ENCODE results near the gene KAT2B.

Gene KAT2B

GRCh38 chr3:20056725-20057611, 16.7 kb downstream of the KAT2B start:
- TF ChIP-seq, protein P1, sequence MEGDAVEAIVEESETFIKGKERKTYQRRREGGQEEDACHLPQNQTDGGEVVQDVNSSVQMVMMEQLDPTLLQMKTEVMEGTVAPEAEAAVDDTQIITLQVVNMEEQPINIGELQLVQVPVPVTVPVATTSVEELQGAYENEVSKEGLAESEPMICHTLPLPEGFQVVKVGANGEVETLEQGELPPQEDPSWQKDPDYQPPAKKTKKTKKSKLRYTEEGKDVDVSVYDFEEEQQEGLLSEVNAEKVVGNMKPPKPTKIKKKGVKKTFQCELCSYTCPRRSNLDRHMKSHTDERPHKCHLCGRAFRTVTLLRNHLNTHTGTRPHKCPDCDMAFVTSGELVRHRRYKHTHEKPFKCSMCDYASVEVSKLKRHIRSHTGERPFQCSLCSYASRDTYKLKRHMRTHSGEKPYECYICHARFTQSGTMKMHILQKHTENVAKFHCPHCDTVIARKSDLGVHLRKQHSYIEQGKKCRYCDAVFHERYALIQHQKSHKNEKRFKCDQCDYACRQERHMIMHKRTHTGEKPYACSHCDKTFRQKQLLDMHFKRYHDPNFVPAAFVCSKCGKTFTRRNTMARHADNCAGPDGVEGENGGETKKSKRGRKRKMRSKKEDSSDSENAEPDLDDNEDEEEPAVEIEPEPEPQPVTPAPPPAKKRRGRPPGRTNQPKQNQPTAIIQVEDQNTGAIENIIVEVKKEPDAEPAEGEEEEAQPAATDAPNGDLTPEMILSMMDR (IDR thresholded peaks at IDR 0.05; ENCODE audit: low read depth, low read length) = no peak
- H3K4me3 ChIP-seq (ENCODE audit: low read depth, low read length) = no peak overlapping the region
- DNase-seq (ENCODE audit: low read depth, low spot score) = peak; percentile 52
- in situ Hi-C loops (cut with HindIII; ENCODE audit: low sequenced_read_pairs) = no loop called here

DNA sequence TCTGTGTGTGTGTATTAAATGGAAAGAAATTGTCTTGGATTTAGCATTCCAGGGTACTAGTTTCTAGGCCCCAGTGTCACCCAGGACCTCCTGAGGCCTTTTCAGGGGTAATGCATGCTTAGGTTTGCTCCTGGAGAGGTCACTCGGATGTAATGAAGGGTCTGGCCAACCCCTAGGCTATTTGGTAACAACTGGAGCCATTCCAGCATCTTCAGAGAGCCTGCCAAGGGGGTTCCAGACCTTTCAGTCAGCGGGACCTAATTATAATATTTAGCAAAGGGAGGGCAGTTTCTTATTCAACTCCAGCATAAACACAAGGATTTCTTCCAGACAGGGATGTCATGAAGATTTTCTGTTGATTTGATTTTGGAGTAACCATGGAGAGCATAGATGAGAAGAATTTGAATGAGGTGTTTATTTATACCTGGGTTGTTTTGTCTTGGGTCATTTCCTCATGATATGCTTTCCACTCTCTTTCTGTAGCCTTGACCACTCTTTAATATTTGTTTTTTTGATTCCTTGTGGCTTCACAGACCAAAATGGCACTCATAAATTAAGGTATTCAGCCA, 17.4 kb downstream of the KAT2B start:
- DNase-seq (ENCODE audit: low read depth, low spot score) = no peak
- in situ Hi-C loops (cut with HindIII; ENCODE audit: low sequenced_read_pairs) = no loop called here
- TF ChIP-seq, protein P1 (IDR thresholded peaks at IDR 0.05; ENCODE audit: low read depth, low read length) = no peak
- H3K4me3 ChIP-seq (ENCODE audit: low read depth, low read length) = no peak overlapping the region

- DNase-seq (ENCODE audit: low read depth, low spot score) = no peak
- H3K4me3 ChIP-seq (ENCODE audit: low read depth, low read length) = no peak overlapping the region
- in situ Hi-C loops (cut with HindIII; ENCODE audit: low sequenced_read_pairs) = no loop called here
- TF ChIP-seq, protein P1 (IDR thresholded peaks at IDR 0.05; ENCODE audit: low read depth, low read length) = no peak
Measured at GRCh38 chr3:20059929-20060328, 19.7 kb downstream of the KAT2B start.

- H3K4me3 ChIP-seq (ENCODE audit: low read depth, low read length) = no peak overlapping the region
- TF ChIP-seq, protein P1 (IDR thresholded peaks at IDR 0.05; ENCODE audit: low read depth, low read length) = no peak
- in situ Hi-C loops (cut with HindIII; ENCODE audit: low sequenced_read_pairs) = no loop called here
- DNase-seq (ENCODE audit: low read depth, low spot score) = no peak
Measured at GRCh38 chr3:20060974-20061685, 20.9 kb downstream of the KAT2B start.

- TF ChIP-seq, protein P1 (IDR thresholded peaks at IDR 0.05; ENCODE audit: low read depth, low read length) = no peak
- DNase-seq (ENCODE audit: low read depth, low spot score) = no peak
- in situ Hi-C loops (cut with HindIII; ENCODE audit: low sequenced_read_pairs) = no loop called here
- no peak overlapping the region for H3K4me3 ChIP-seq (ENCODE audit: low read depth, low read length)
Measured at GRCh38 chr3:20062996-20063395, 22.8 kb downstream of the KAT2B start.

DNA sequence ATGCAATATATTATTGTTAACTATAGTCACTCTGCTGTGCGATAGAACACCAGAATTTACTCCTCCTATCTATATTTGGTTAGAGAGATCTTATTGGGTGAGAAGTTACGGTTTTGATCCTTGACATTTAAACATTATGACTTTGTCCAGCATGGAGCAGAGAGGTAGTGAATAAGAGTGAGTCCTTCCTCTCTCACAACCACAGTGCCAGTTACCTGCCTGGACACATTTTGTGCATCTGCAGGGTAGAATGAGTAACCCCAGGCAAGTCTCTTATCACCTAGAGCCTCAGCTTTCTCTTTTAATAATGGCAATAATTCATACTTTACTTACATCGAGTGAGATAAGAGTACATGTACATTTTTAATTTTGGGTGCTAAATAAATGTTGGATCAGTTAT, 24.1 kb downstream of the KAT2B start:
- in situ Hi-C loops (cut with HindIII; ENCODE audit: low sequenced_read_pairs) = no loop called here
- no peak overlapping the region for H3K4me3 ChIP-seq (ENCODE audit: low read depth, low read length)
- TF ChIP-seq, protein P1 (IDR thresholded peaks at IDR 0.05; ENCODE audit: low read depth, low read length) = no peak
- DNase-seq (ENCODE audit: low read depth, low spot score) = no peak
